Glomerular endothelial cell (primary cell): ENCODE data around the gene GUCY2D. TPM values are rescaled to one million over a fixed set of nuclear protein-coding genes. Genes with fewer than 3 reads are reported as not detected.
"Not testable (repeated sequence)": the region's sequence is repeated elsewhere in the genome, so short reads cannot be mapped to it uniquely, and the experiment has no call there.

ENCODE experiments used
- DNase-seq: peaks from one replicate; pipeline ENCODE4 v3.0.0-alpha.2; 2011; ENCODE audit warnings: low read depth, low spot score; ENCODE audit errors: extremely low read depth
- total RNA-seq: library from RNA; depleted of rRNA; stranded (reverse); fragments of >200 nt; gene quantifications from 2 replicates; pipeline ENCODE4 v1.2.3, GENCODE V29; 2015

The GUCY2D gene
- total RNA-seq, 1 donor from 2014 or later, result not detected

- no peak for DNase-seq
These were observed 13.0 kb downstream of the GUCY2D start for GRCh38 chr17:8015236-8015956.

GRCh38 chr17:8015957-8016631, 13.7 kb downstream of the GUCY2D start:
- no peak for DNase-seq

GRCh38 chr17:8016632-8017424, 14.4 kb downstream of the GUCY2D start:
- no peak for DNase-seq

GRCh38 chr17:8018436-8018835, 16.0 kb downstream of the GUCY2D start:
- no peak for DNase-seq

- DNase-seq, result no peak
These were observed 16.8 kb downstream of the GUCY2D start for GRCh38 chr17:8019166-8019565.

- DNase-seq, result no peak
These were observed 17.5 kb downstream of the GUCY2D start for GRCh38 chr17:8019665-8020650.

GRCh38 chr17:8020776-8021564, 18.6 kb downstream of the GUCY2D start:
- DNase-seq, result no peak

GRCh38 chr17:8021565-8022359, 19.3 kb downstream of the GUCY2D start:
- no peak for DNase-seq

- DNase-seq, result no peak
These were observed 20.1 kb downstream of the GUCY2D start for GRCh38 chr17:8022360-8023003.

GRCh38 chr17:8024161-8024560, 21.7 kb downstream of the GUCY2D start:
- DNase-seq, result not testable (repeated sequence)

GRCh38 chr17:8025176-8025911, 22.9 kb downstream of the GUCY2D start:
- DNase-seq, result no peak

GRCh38 chr17:8029121-8029520, 26.7 kb downstream of the GUCY2D start:
- no peak for DNase-seq

GRCh38 chr17:8031261-8031661, 28.8 kb downstream of the GUCY2D start:
- no peak for DNase-seq

GRCh38 chr17:8031950-8032349, 29.5 kb downstream of the GUCY2D start:
- DNase-seq, result no peak

- DNase-seq, result no peak
These were observed 30.0 kb downstream of the GUCY2D start for GRCh38 chr17:8032442-8032841.

- no peak for DNase-seq
These were observed 36.7 kb downstream of the GUCY2D start, which contains the start of gene ALOX15B for GRCh38 chr17:8038954-8039610. Gene ALOX15B, plus strand, starts transcription at chr17:8039059. Its CDS starts 97 bp downstream, at chr17:8039156.

GRCh38 chr17:8039611-8040168, 37.3 kb downstream of the GUCY2D start:
- DNase-seq, result no peak
